GM12864 (cell line): ENCODE data around the gene FAM193B.

ENCODE experiments used
- DNase-seq: peaks from one replicate; pipeline ENCODE4 v3.0.0-alpha.2; 2011; ENCODE audit warnings: low read depth
- H3K4me3 ChIP-seq: 2 replicates; pipeline ENCODE4 v1.5.1; 2011; ENCODE audit warnings: mild to moderate bottlenecking, low read depth, low read length, control low read depth
- CTCF ChIP-seq: IDR thresholded peaks from 2 replicates; pipeline ENCODE4 v1.5.1; 2011; ENCODE audit warnings: low read depth, mild to moderate bottlenecking, moderate library complexity, low read length, control low read depth, inconsistent platforms; ENCODE audit errors: missing control alignments

Gene FAM193B

GRCh38 chr5:177496727-177497291, 57.6 kb downstream of the FAM193B start:
- TF ChIP-seq CTCF = no peak
- peak overlapping the region; percentile 74 for H3K4me3 ChIP-seq
- DNase-seq = no peak

- peak; percentile 43 for TF ChIP-seq CTCF
- peak overlapping the region; percentile 74 for H3K4me3 ChIP-seq
- DNase-seq = no peak
Observed at GRCh38 chr5:177496070-177496726, 58.2 kb downstream of the FAM193B start.

GRCh38 chr5:177495243-177496060, 58.9 kb downstream of the FAM193B start:
- TF ChIP-seq CTCF = no peak
- DNase-seq = no peak

GRCh38 chr5:177494346-177495195, 59.8 kb downstream of the FAM193B start:
- DNase-seq = no peak
- H3K4me3 ChIP-seq = no peak overlapping the region
- no peak for TF ChIP-seq CTCF

More at GRCh38 chr5:177495243-177496060, 58.9 kb downstream of the FAM193B start:
- no peak overlapping the region for H3K4me3 ChIP-seq

DNA sequence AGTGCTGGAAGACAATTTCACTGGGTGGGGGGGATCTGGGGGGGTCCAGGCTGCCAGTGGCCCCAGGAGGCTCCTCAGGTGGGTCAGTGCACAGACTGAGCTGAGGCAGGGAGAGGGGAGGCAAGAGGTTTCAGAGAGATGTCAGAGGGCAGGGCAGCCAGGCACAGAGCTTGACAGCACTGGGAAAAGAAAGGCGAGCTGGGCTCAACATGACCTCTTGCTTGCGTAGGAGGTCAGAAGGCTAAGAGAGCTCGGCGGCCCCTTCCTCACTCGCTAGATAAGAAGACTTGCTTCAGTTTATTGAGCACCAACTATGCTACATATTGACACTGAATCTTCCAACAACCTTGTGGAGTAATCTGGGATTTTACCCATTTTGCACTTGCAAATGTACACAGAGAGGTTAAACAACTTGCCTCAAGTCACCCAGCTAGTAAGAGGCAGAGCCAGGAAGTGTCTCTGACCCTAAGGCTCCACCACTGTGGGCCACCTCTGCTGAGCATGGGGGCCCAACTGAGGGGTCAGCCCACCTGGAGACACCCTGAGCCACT, 60.5 kb downstream of the FAM193B start:
- no peak for TF ChIP-seq CTCF
- no peak overlapping the region for H3K4me3 ChIP-seq
- no peak for DNase-seq

- no peak for DNase-seq
- no peak overlapping the region for H3K4me3 ChIP-seq
- no peak for TF ChIP-seq CTCF
Observed at GRCh38 chr5:177492841-177493240, 61.5 kb downstream of the FAM193B start.
